ENCODE results near the gene RTKN. TPM values are rescaled to one million over a fixed set of nuclear protein-coding genes. Genes with fewer than 3 reads are reported as not detected.
A peak's percentile ranks its signal among the peaks of the same experiment; 100 is the strongest.
"Not testable (repeated sequence)": the region's sequence is repeated elsewhere in the genome, so short reads cannot be mapped to it uniquely, and the experiment has no call there.

Gene RTKN
- polyA plus RNA-seq, 1 donor = 70.4 TPM

GRCh38 chr2:74439803-74440377 is 1.8 kb downstream of the RTKN start:
- DNase-seq = peak; percentile 50

GRCh38 chr2:74439373-74439772 is 2.4 kb downstream of the RTKN start:
- no peak for DNase-seq

GRCh38 chr2:74438248-74438647 is 3.5 kb downstream of the RTKN start:
- DNase-seq = no peak

GRCh38 chr2:74436848-74437695 is 4.7 kb downstream of the RTKN start:
- DNase-seq = no peak

GRCh38 chr2:74436111-74436805 is 5.5 kb downstream of the RTKN start:
- no peak for DNase-seq

- DNase-seq = no peak
Measured at GRCh38 chr2:74430502-74430901, 11.2 kb downstream of the RTKN start.

- DNase-seq = no peak
Measured at GRCh38 chr2:74429487-74430451, 12.0 kb downstream of the RTKN start.

- DNase-seq = no peak
Measured at GRCh38 chr2:74428675-74429074, 13.1 kb downstream of the RTKN start.

GRCh38 chr2:74427551-74427950 is 14.2 kb downstream of the RTKN start:
- no peak for DNase-seq

- no peak for DNase-seq
Measured at GRCh38 chr2:74426181-74426758, 15.5 kb downstream of the RTKN start.

- no peak for DNase-seq
Measured at GRCh38 chr2:74425523-74425922, 16.2 kb downstream of the RTKN start.

- DNase-seq = no peak
Measured at GRCh38 chr2:74424995-74425406, 16.7 kb downstream of the RTKN start.

- no peak for DNase-seq
Measured at GRCh38 chr2:74424139-74424992, 17.4 kb downstream of the RTKN start.

- no peak for DNase-seq
Measured at GRCh38 chr2:74423231-74424095, 18.3 kb downstream of the RTKN start.

GRCh38 chr2:74421221-74421870 is 20.4 kb downstream of the RTKN start, which contains the start of the genes C2orf81 and WDR54:
Gene C2orf81, minus strand, starts transcription at chr2:74421619. Its CDS starts 59 bp downstream, at chr2:74421560.
Gene WDR54, plus strand, starts transcription at chr2:74421730. Its CDS starts 424 bp downstream, at chr2:74422154.
- peak; percentile 81 for DNase-seq

- DNase-seq = not testable (repeated sequence)
Measured at GRCh38 chr2:74420443-74421103, 21.2 kb downstream of the RTKN start.

GRCh38 chr2:74420006-74420405 is 21.7 kb downstream of the RTKN start:
- DNase-seq = no peak

- no peak for DNase-seq
Measured at GRCh38 chr2:74419345-74419744, 22.4 kb downstream of the RTKN start.

Measured in left kidney (tissue), 2 donors.